DMS153 treated with DMSO at 0.1 percent for 48 hours (cell line): ENCODE data around the gene AMFR.

Experiments
- DNase-seq: peaks from one replicate; lab custom pipeline; 2025; ENCODE audit not compliant: unreplicated experiment; lab: John Stamatoyannopoulos, UW

The AMFR gene

DNA sequence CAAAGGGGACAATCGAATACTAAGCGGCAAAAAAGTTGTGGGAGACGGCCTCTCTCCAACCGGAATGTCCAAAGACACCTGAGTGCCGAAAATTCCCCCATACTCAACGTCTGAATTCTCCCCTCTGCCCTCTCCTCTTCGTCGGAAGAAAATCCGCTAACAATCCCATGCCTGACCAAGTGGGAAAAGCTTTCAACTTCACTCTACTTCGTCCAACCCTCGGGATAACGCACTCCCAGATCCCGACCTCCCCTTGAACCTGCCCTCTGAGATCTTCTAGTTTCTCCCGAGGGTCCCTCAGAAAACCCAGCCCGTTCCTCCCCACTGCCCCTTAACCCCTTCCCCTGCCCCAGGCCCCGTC, 961 bp downstream of the AMFR start:
- no peak for DNase-seq

DNA sequence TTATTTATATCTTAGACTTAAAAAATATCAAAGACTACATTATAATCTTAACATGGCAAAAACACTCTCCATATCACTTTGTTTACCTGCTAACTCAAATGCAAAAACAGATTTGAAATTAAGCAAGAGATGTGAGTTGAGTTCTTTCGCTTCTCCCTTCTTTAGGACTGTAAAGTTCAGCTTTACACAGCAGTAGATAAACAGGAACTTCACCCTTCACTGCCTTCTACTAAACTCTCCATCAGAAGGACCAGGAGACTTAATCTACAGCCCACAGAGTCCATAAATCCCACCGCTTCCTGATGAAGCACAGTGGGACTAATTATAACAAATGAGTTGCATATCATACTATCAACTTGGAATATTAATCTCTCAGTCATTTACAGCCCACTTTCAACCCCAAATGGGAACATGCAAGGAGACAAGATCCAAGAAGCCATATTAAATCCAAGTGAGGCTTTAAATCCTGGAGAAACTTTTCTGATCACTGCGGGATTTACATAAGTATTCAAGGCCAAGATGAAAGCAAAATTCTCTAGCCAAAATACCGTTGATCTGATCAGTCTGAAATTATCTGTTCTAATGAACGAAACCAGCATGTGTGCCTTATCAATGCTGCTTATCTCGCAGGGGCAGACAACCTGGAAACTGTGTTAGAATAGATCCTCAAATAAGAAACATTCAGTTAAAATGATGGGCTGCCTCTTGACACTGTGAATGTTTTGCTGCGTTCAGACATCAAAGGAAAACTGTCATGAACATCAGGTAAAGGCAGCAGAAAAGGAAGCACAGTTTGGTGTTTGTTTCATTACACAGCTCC, 1.6 kb downstream of the AMFR start:
- DNase-seq, result no peak

- DNase-seq, result no peak
Observed at GRCh38 chr16:56422896-56423441, 2.4 kb downstream of the AMFR start.

DNA sequence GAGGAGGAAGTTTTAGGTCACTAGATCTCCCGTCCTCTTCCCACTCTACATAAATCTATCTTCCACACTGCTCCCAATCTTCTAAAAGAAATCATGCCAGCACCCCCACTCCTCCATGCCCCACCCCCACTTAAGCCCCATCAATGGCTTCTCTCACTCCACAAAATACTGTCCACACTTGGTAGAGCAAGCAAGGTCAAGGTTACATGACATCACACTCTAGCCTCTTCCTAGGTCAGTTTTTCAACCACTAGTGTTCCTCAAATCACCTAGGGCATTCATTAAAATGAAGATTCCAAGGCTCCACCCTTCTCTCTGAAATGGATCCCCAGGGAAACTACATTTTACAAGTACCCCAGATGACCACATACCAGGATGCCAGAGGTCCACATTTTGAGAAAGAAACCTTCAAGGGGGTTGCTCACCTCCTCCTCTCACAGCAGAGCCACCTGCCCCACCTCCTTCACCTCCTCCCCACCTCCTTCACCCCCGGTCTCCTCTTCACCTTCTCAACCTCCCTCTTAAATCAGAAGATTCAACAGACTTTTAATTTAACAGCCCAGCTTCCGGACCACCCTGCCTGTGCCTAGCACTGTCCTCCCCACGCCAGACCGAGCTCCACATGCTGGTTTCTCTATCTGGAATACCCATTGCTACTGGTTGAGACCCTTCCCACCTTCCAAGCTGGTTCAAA, 3.2 kb downstream of the AMFR start:
- no peak for DNase-seq

- DNase-seq, result no peak
Observed at GRCh38 chr16:56421313-56421712, 4.0 kb downstream of the AMFR start.

- DNase-seq, result no peak
Observed at GRCh38 chr16:56420613-56421012, 4.7 kb downstream of the AMFR start.

DNA sequence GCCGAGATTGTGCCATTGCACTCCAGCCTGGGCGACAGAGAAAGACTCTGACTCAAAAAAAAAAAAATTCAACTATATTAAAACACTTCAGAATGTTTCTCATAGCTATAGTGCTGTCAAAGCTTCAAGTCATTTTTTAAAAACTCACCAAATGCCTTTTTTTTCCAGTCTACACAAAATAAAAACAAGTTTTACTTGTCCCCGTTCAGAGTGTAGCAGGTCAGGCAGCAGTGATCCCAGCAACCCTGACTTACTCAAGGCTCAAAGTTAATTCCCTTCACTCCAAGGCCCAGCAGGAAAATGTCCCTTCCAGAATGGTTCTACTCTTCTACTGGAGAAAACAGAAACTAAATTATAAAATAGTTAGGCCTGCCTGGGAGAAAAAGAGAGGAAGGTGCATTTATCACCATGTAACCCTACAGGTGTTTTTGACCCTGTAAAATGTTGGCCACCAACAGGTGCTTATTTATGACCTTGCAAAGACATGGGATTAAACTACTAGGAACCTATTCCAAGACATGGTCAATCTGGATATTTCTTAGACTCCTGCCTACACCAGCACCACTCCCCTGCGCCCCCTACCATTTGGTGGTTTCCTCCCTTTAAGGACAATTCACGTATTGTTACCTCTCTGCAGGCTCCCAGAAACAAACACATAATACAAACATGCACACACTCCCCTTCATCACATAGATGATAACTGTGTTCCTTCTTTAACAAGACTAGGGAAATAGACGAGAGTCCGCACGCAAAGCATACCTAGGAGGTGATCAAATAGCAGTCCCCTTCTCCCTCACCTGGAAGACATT, 5.4 kb downstream of the AMFR start:
- no peak for DNase-seq

DNA sequence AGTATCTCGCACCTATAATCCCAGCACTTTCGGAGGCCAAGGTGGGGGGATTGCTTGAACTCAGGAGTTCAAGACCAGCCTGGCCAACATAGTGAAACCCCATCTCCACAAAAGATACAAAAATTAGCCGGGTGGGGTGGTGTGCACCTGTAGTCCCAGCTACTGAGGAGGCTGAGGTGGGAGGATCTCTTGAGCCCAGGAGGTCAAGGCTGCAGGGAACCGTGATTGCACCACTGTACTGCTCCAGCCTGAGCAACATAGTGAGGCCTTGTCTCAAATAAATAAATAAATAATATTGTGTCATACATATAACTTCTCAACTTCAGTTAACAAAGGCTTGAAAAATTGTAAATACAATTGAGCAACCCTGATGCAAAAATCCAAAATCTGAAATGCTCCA, 8.2 kb downstream of the AMFR start:
- DNase-seq, result no peak

GRCh38 chr16:56415875-56416274, 9.5 kb downstream of the AMFR start:
- DNase-seq, result no peak

DNA sequence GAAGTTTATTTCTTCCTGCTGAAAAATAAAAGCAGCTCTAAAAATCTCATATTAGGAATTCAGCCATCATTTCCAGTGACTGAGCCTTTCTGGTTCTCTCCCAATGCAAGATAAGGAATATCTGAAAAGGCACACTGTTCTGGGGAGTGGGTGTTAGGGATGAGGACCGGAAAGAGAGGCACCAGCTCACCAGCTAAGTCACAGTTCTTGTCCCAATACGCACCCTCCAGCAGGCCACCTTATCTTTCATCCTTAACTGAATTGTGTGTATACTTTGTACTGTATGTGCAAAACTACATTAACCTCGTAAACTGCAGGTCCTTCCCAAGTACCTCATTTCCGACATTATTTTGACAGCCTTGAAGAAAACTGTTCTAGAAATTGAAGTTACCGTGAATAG, 11.0 kb downstream of the AMFR start:
- DNase-seq, result no peak

- DNase-seq, result no peak
Observed at GRCh38 chr16:56413381-56413780, 12.0 kb downstream of the AMFR start.

DNA sequence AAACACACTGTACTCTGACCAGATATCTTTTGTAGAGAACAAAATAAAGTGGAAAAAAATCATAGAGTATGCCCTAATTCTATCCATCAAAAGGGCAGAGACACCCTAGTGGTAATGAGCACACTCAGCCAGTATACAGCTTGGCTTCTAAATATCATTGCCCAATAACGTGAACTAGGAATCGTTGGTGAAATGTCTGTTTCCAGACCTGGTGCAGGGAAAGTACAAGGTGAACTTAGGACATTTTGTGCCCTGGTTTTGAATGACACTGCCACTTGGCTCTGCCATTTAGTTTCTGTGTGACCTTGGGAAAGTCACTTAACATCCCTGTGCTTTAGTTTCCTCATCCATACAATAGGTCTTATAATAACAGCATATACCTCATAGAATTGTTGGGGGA, 13.7 kb downstream of the AMFR start:
- DNase-seq, result no peak

DNA sequence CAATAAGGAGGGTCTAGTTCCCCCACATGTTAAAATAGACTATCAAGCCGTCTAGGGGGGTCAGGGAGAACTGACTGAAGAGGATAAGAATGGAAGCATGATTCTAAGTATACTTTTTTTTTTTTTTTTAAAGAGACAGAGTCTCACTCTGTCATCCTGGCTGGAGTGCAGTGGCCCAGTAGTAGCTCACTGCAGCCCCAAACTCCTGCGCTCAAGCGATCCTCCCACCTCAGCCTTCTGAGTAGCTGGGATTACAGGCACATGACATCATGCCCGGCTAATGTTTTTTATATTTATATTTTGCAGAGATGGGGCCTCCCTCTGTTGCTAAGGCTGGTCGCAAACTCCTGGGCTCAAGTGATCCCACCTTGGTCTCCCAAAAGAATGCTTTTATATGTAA, 14.2 kb downstream of the AMFR start:
- DNase-seq, result no peak

DNA sequence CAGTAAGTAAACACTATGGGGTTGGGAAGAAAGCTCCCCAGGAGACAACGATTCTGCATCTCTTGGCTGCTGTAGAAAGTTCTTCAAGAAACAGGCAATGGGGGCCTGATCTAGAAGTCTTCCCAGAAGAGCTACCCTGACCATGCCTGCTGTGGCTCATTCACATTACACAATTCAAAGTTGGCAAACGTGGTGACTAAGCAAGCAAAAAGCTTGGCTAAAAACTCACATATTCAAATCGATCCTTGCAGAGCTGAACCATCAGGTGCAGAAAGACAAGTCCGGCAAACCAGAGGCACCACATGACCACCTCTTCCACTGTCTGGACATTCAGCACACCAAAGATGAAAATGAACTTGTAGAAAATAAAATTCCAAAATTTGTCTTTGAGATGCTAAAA, 16.1 kb downstream of the AMFR start:
- no peak for DNase-seq

GRCh38 chr16:56408379-56409098, 16.8 kb downstream of the AMFR start:
- DNase-seq, result no peak

- no peak for DNase-seq
Observed at GRCh38 chr16:56405977-56406672, 19.2 kb downstream of the AMFR start.

GRCh38 chr16:56401482-56401881, 23.9 kb downstream of the AMFR start:
- no peak for DNase-seq

DNA sequence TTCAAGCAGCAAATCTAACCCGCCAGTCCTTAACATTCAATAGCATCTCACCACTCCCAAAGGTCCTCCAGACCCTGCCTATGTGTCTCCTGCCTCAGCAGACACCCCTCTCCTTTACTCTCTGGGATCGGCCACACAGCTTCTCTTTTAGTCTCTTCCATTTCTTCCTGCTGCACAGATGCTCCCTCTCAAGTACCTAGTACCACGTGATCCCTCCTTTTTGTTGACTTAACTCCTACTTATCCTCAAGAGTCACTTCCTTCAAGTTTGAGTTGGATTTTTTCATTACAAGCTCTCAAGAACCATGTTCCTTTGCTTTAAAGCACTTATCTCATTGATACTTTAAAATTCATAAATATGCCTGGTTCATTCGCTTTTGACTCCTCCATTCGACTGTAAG, 24.9 kb downstream of the AMFR start:
- no peak for DNase-seq

- no peak for DNase-seq
Observed at GRCh38 chr16:56399486-56399885, 25.9 kb downstream of the AMFR start.

DNA sequence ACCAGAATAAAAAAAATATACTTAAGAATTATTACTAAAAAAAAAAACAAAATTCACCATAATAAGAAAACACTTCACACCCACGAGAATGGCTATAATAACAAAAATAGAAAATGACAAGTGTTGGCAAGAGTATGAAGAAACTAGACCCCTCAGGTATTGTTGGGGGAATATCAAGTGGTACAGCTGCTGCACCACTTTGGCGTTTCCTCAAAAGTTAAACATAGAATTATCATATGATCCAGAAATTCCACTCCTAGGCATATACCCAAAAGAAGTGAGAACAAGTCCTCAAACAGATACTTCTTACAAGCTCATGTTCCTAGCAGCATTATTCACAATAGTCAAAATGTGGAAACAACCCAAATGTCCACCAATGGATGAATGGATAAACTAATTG, 26.3 kb downstream of the AMFR start:
- no peak for DNase-seq
